Astrocyte of the cerebellum (primary cell): ENCODE results near the gene EFCAB5.

Experiments used
- DNase-seq: peaks from one replicate; pipeline ENCODE4 v3.0.0-alpha.2; 2011; ENCODE audit warnings: low read depth
- H3K4me3 ChIP-seq: 2 replicates; pipeline ENCODE4 v1.5.1; 2011; ENCODE audit warnings: mild to moderate bottlenecking, low read depth, low read length, moderate library complexity
- in situ Hi-C: cut with HindIII; loops from 2 replicates; pipeline ENCODE4 v1.10.0; 2017; ENCODE audit warnings: low sequenced_read_pairs
- TF ChIP-seq, protein P1 (sequence below): IDR thresholded peaks from 2 replicates; pipeline ENCODE4 v1.5.1; 2012; ENCODE audit warnings: low read length, low read depth, moderate library complexity, mild to moderate bottlenecking; ENCODE audit errors: missing control alignments

Gene EFCAB5

DNA sequence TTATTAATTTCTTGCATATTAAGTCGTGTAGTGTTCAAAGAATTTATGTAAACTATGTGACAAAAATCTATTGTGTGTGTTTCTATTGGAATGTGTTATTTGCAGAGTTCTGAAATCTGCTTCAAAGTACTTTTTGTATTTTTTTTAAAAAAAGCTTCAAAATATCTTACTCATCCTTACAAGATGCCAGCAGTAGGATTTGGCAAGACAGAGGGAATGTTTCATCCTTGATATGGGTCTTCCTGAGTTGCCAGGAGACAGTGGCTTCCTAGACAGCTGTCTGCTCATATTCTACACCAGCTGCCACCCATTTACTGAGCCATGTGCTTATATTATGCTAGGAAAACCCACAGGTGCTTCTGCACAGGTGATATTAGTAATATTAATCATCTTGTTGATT, 36.4 kb downstream of the EFCAB5 start:
- TF ChIP-seq, protein P1, sequence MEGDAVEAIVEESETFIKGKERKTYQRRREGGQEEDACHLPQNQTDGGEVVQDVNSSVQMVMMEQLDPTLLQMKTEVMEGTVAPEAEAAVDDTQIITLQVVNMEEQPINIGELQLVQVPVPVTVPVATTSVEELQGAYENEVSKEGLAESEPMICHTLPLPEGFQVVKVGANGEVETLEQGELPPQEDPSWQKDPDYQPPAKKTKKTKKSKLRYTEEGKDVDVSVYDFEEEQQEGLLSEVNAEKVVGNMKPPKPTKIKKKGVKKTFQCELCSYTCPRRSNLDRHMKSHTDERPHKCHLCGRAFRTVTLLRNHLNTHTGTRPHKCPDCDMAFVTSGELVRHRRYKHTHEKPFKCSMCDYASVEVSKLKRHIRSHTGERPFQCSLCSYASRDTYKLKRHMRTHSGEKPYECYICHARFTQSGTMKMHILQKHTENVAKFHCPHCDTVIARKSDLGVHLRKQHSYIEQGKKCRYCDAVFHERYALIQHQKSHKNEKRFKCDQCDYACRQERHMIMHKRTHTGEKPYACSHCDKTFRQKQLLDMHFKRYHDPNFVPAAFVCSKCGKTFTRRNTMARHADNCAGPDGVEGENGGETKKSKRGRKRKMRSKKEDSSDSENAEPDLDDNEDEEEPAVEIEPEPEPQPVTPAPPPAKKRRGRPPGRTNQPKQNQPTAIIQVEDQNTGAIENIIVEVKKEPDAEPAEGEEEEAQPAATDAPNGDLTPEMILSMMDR, result no peak
- no peak for DNase-seq
- in situ Hi-C loops, result no loop called here
- H3K4me3 ChIP-seq, result no peak overlapping the region

DNA sequence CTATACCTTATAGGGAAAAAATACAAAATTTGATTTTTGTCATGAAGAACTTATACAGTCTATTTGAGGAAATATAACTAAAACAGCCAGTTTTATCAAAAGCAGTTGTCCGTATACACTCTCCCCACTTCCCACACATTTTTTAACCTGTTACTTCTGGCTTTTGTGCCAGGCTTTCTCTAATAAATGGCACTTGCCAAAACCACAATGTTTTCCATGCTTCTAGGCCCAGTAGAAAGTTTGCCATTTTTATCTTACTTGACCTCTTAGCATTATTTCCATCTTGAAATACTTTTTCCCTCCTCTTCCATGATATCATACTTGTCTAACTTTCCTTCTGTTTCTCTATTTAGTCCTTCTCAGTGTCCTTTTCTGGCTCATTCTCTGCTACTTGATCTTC, 38.8 kb downstream of the EFCAB5 start:
- no peak for DNase-seq
- TF ChIP-seq, protein P1, result no peak
- H3K4me3 ChIP-seq, result no peak overlapping the region
- in situ Hi-C loops, result no loop called here

DNA sequence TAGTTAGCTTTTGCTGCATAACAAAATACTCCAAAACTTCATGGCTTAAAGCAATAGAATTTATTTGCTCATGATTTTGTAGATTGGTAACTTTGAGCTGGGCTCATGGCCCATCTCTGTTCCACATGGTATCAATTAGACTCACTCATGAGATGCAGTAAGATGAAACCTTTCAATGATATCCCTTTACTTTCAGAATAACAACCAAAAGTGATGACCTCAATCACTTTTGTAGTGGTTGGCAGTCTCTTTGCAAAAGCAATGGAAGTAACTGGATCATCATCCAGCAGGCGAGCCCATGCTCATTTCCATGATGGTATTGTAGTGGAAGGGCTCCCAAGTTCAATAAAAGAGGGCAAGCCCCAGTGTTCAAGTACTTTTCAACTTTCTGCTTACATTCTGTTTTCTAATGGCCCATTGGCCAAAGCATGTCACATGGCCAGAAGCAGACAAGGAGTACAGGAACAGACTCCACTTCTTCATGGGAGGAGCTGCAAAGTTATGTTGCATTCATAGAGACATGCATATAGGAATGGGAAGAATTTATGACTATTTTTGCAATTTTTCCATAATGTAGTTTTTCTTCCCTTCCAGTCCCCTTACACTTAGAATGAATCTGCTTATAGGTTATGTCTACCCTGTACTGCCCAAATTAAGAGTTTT, 41.7 kb downstream of the EFCAB5 start:
- in situ Hi-C loops, result no loop called here
- no peak for DNase-seq
- TF ChIP-seq, protein P1, result no peak
- no peak overlapping the region for H3K4me3 ChIP-seq

DNA sequence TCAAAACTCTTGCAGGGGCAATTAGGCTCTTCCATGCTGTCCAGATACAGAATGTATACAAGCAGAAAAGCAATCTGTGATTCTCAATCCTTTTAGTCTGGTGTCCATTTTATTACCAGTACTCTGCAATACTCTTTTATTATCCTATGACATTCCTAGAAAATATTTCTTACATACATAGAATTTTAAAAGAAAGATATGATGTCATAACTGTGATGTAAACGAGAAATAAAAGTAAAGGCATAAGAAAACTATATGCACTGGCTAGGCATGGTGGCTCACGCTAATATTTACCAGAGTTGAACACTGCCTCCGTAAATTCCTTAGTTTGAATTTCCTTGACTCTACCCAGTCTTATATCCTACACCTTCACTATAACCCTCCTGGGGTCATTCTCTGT, 55.0 kb downstream of the EFCAB5 start:
- DNase-seq, result no peak
- in situ Hi-C loops, result no loop called here
- H3K4me3 ChIP-seq, result no peak overlapping the region
- TF ChIP-seq, protein P1, result no peak

DNA sequence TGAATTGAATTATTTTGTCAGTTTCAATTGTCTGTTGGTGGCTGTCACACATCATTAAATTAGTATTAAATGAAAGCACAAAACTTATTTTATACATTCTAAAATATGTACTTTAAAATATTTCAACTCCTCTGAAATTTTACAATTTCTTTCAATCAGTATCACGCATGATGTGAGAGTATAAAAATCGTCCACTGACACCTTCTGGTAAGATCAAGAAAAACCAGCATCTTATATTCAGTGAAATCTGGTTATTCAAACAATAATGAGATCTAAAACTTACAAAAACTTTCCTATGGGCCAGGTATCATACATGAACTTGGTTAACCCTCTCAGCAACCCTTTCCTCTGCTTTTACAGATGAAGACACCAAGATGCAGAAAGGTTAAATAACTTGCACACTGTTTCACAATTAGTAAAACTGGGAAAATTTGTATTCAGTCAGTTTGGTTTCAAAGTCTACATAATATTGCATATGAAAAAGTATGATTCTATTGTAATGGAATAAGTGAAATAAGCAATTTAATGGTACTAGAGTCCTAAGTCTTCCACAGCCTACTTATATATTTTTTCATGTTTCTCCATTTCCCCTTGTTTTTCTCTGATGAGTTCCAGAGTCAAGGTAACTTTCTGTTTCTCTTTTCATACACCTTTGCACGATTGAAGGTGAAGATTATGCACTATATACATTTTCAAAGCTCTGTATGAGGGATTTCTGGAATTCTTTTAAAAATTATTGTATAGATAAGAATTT, 58.7 kb downstream of the EFCAB5 start:
- in situ Hi-C loops, result no loop called here
- DNase-seq, result no peak
- TF ChIP-seq, protein P1, result no peak
- H3K4me3 ChIP-seq, result no peak overlapping the region

DNA sequence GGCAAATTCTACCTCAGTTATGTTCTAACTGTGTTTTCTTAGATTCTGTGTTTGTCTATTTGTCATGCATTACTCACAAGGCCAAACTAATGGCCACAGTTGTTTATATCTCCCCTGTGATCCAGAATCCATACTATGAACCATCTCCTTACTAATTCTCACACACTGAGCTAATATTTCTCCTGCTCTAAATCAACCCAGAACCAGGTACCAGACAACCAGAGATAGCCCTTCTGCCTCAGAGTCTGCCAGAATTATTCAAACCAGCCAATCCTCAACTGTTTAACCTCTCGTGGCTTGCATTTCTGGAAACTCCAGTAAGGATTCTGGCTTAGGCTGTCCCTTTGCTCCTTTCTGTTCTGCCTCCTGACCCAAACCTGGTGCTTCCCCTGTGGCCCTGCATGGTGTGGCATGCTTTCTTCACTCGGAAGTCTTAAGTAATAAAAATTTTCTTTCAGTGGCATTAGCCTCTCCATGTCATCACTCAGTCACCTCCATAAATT, 59.4 kb downstream of the EFCAB5 start:
- TF ChIP-seq, protein P1, result no peak
- DNase-seq, result no peak
- no peak overlapping the region for H3K4me3 ChIP-seq
- in situ Hi-C loops, result no loop called here
